OCI-LY1 (cell line): Measurements from ENCODE around the gene DDX31.
"Not testable (repeated sequence)": the region's sequence is repeated elsewhere in the genome, so short reads cannot be mapped to it uniquely, and the experiment has no call there.

Source experiments
- H2AFZ ChIP-seq: fragments of 200-600 bp; sonication (generic), shearing (Covaris generic); 2 replicates; pipeline ENCODE4 v1.6.0; 2014; ENCODE audit warnings: antibody characterized with exemption, mild to moderate bottlenecking, low read length
- H3F3A ChIP-seq: fragments of 200-600 bp; sonication (generic), shearing (Covaris generic); 2 replicates; pipeline ENCODE4 v1.6.0; 2014; ENCODE audit warnings: mild to moderate bottlenecking, antibody characterized with exemption, low read length, moderate library complexity; ENCODE audit not compliant: insufficient read depth
- H3K27ac ChIP-seq: fragments of 200-600 bp; sonication (generic); 2 replicates; pipeline ENCODE4 v1.5.1; 2014; ENCODE audit warnings: low read length, mixed run types, mild to moderate bottlenecking, low read depth; ENCODE audit not compliant: poor library complexity, severe bottlenecking
- H3K27me3 ChIP-seq: fragments of 200-600 bp; sonication (generic); 2 replicates; pipeline ENCODE4 v1.6.0; 2014; ENCODE audit warnings: antibody characterized with exemption, mild to moderate bottlenecking, low read length, moderate library complexity; ENCODE audit not compliant: insufficient read depth
- H3K36me3 ChIP-seq: fragments of 200-600 bp; sonication (generic); 2 replicates; pipeline ENCODE4 v1.6.1; 2014; ENCODE audit warnings: mild to moderate bottlenecking, antibody characterized with exemption, low read length, moderate library complexity, mixed read lengths; ENCODE audit not compliant: insufficient read depth
- H3K4me1 ChIP-seq: fragments of 200-600 bp; sonication (generic); 2 replicates; pipeline ENCODE4 v1.5.1; 2014; ENCODE audit warnings: mild to moderate bottlenecking, low read length, moderate library complexity; ENCODE audit not compliant: insufficient read depth, severe bottlenecking
- H3K4me2 ChIP-seq: fragments of 200-600 bp; sonication (generic), shearing (Covaris generic); 2 replicates; pipeline ENCODE4 v1.6.1; 2014; ENCODE audit warnings: low read length
- H3K4me3 ChIP-seq: fragments of 200-600 bp; sonication (generic); 2 replicates; pipeline ENCODE4 v1.5.1; 2014; ENCODE audit warnings: low read length, low read depth, mild to moderate bottlenecking, mixed read lengths; ENCODE audit not compliant: poor library complexity, severe bottlenecking
- H3K79me2 ChIP-seq: fragments of 200-600 bp; shearing (Covaris generic); 2 replicates; pipeline ENCODE4 v1.6.1; 2016; ENCODE audit warnings: mixed run types, low read length, mixed read lengths; ENCODE audit not compliant: insufficient read depth
- H3K9ac ChIP-seq: fragments of 200-600 bp; sonication (generic), shearing (Covaris generic); 2 replicates; pipeline ENCODE4 v1.6.1; 2014; ENCODE audit warnings: mild to moderate bottlenecking, low read length, mixed read lengths
- H3K9me2 ChIP-seq: fragments of 200-600 bp; sonication (generic), shearing (Covaris generic); 2 replicates; pipeline ENCODE4 v1.6.1; 2014; ENCODE audit warnings: low read depth, mild to moderate bottlenecking, low read length, mixed read lengths
- H3K9me3 ChIP-seq: fragments of 200-600 bp; shearing (Covaris generic); 2 replicates; pipeline ENCODE4 v1.6.1; 2014; ENCODE audit warnings: low read length, mixed read lengths
- H4K20me1 ChIP-seq: fragments of 200-600 bp; sonication (generic), shearing (Covaris generic); 2 replicates; pipeline ENCODE4 v1.6.0; 2016; ENCODE audit warnings: mild to moderate bottlenecking, low read length; ENCODE audit not compliant: insufficient read depth
- EZH2 ChIP-seq: fragments of 200-600 bp; sonication (generic), shearing (Covaris generic); IDR thresholded peaks from 2 replicates; pipeline ENCODE4 v1.8.0; 2017; ENCODE audit warnings: borderline replicate concordance, mixed run types, mild to moderate bottlenecking, antibody characterized with exemption, low read length, moderate library complexity, mixed read lengths
- TF ChIP-seq, protein P1 (sequence below): fragments of 200-600 bp; sonication (generic), shearing (Covaris generic); IDR thresholded peaks from 2 replicates; pipeline ENCODE4 v1.5.1; 2017; ENCODE audit warnings: mild to moderate bottlenecking, antibody characterized with exemption, low read length, moderate library complexity, mixed read lengths

The DDX31 gene

GRCh38 chr9:132572921-132573320 lies 96.9 kb downstream of the DDX31 start:
- Histone ChIP-seq H3K27me3 (0 out of 2 replicates have a peak, but pooled peaks cover 3% of the 10 kb centered on the region), H3K4me1 (no peaks in the 10 kb centered on the region), H3K9ac (no peak overlapping the region), H3K4me2 (no peak overlapping the region), H3K9me3 (no peaks in the 10 kb centered on the region), H2AFZ (no peak overlapping the region), H4K20me1 (no peaks in the 10 kb centered on the region), H3K79me2 (no peaks in the 10 kb centered on the region), H3F3A (no peaks in the 10 kb centered on the region), H3K27ac (no peak overlapping the region), H3K9me2 (no peaks in the 10 kb centered on the region), H3K4me3 (no peak overlapping the region), H3K36me3 (no peaks in the 10 kb centered on the region)
- TF ChIP-seq, protein P1, sequence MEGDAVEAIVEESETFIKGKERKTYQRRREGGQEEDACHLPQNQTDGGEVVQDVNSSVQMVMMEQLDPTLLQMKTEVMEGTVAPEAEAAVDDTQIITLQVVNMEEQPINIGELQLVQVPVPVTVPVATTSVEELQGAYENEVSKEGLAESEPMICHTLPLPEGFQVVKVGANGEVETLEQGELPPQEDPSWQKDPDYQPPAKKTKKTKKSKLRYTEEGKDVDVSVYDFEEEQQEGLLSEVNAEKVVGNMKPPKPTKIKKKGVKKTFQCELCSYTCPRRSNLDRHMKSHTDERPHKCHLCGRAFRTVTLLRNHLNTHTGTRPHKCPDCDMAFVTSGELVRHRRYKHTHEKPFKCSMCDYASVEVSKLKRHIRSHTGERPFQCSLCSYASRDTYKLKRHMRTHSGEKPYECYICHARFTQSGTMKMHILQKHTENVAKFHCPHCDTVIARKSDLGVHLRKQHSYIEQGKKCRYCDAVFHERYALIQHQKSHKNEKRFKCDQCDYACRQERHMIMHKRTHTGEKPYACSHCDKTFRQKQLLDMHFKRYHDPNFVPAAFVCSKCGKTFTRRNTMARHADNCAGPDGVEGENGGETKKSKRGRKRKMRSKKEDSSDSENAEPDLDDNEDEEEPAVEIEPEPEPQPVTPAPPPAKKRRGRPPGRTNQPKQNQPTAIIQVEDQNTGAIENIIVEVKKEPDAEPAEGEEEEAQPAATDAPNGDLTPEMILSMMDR = no peak
- no peak for TF ChIP-seq EZH2

DNA sequence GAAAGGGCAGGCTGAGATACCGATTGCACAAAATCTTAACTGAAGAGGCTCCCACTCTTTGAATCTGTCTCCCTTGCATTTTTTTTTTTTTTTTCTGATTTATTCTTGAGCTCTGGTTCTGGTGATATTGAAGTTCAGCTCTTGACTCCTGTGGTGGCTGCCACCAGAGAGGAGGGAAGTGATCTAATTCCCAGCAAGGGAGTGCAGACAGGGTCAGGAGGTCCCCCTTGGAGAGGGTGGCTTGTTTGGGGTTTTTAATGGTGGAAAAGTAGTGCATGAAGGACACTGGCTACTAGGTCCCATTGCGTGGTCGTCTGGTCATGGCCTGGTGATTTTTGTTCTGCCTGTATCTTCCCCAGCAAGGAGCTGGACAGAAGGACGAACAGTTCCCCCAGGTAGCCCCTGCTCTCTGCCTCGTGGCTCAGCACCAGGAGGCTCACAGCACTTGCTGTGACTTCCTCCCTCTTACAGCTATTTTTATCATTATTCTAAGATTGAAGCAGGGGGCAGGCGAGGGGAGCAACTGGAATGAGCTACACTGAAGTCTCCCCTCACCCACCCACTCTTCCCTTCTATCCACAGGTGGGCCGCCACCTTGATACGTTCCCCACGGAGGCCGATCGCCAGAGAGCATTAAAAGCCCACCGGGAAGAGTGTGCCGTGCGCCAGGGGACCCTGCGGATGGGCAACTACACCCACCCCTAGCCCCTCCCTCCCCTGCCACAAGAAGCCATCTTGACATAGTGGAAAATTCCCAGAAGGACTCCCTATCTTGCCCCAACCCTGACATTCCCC lies 97.8 kb downstream of the DDX31 start:
- H3K9me3 ChIP-seq = no peaks in the 10 kb centered on the region
- no peak overlapping the region for H3K4me3 ChIP-seq
- H3K4me1 ChIP-seq = no peaks in the 10 kb centered on the region
- H3K4me2 ChIP-seq = no peak overlapping the region
- H3F3A ChIP-seq = no peaks in the 10 kb centered on the region
- H3K27me3 ChIP-seq = 0 out of 2 replicates have a peak, but pooled peaks cover 3% of the 10 kb centered on the region
- no peak overlapping the region for H3K9ac ChIP-seq
- TF ChIP-seq, protein P1 = no peak
- TF ChIP-seq EZH2 = no peak
- H3K36me3 ChIP-seq = no peaks in the 10 kb centered on the region
- no peaks in the 10 kb centered on the region for H4K20me1 ChIP-seq
- no peak overlapping the region for H3K27ac ChIP-seq
- H3K9me2 ChIP-seq = no peaks in the 10 kb centered on the region
- H3K79me2 ChIP-seq = no peaks in the 10 kb centered on the region
- no peak overlapping the region for H2AFZ ChIP-seq

DNA sequence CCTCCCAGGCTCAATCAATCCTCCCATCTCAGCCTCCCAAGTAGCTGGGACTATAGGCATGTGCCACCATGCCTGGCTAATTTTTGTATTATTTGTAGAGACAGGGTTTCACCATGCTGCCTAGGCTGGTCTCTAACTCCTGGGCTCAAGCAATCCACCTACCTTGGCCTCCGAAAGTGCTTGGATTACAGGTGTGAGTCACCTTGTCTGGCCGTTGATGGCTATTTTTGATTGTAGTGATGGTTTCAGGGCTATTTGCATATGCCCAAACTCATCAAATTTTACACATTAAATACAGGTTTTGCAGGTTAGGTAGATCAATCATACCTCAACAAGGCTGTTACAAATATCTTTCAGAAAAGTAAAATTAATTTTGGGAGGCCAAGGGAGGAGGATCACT lies 101.0 kb downstream of the DDX31 start:
- not testable (repeated sequence) for H4K20me1 ChIP-seq, H3K4me3 ChIP-seq, H3K9me2 ChIP-seq, H3F3A ChIP-seq, H3K9me3 ChIP-seq, H2AFZ ChIP-seq, H3K4me1 ChIP-seq, H3K27ac ChIP-seq, H3K36me3 ChIP-seq, H3K4me2 ChIP-seq, H3K27me3 ChIP-seq, H3K9ac ChIP-seq, H3K79me2 ChIP-seq

DNA sequence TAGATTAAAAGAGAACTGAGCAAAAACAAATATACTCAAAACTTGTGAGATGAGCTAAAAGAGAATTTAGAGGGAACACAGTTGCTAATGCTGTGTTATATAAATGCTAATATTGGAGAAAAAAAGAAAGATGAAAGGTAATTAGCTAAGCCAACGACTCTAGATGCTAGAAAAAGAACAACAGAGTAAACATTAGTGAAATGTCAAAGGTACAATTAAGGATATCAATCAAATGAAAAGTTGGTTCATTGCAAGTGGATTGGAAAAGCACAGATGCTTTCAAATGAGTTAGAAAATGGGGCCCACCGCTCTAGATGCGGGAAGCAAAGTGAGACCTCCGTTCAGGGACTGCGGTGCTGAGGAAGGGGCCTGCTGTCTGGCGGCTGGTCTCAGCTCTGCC lies 105.3 kb downstream of the DDX31 start:
- H3K4me2 ChIP-seq = no peak overlapping the region
- no peak for TF ChIP-seq EZH2
- TF ChIP-seq, protein P1 = no peak
- H3F3A ChIP-seq = no peaks in the 10 kb centered on the region
- no peaks in the 10 kb centered on the region for H3K4me1 ChIP-seq
- H3K9me3 ChIP-seq = no peaks in the 10 kb centered on the region
- H3K9me2 ChIP-seq = no peaks in the 10 kb centered on the region
- H3K27me3 ChIP-seq = peaks cover 11% of the 10 kb centered on the region; the same call in 1 of the 2 replicates
- H3K36me3 ChIP-seq = no peaks in the 10 kb centered on the region
- H3K9ac ChIP-seq = no peak overlapping the region
- H3K4me3 ChIP-seq = no peak overlapping the region
- no peaks in the 10 kb centered on the region for H4K20me1 ChIP-seq
- H3K79me2 ChIP-seq = no peaks in the 10 kb centered on the region
- H3K27ac ChIP-seq = no peak overlapping the region
- no peak overlapping the region for H2AFZ ChIP-seq
